IPS DF 6.9 (cell line): Measurements from ENCODE around the gene PTPRG.
"Not testable (repeated sequence)": the region's sequence is repeated elsewhere in the genome, so short reads cannot be mapped to it uniquely, and the experiment has no call there.

Source experiments
- DNase-seq: peaks from one replicate; pipeline ENCODE4 v3.0.0-alpha.2; 2013; ENCODE audit warnings: low read depth, low spot score
- H3K27ac ChIP-seq: one replicate; pipeline ENCODE4 v1.5.1; 2013; ENCODE audit warnings: low read length, control low read depth
- H3K27me3 ChIP-seq: 2 replicates; pipeline ENCODE4 v1.6.1; 2013; ENCODE audit warnings: mild to moderate bottlenecking, low read length; ENCODE audit not compliant: control insufficient read depth, insufficient read depth
- H3K36me3 ChIP-seq: 2 replicates; pipeline ENCODE4 v1.6.1; 2013; ENCODE audit warnings: low read length; ENCODE audit not compliant: control insufficient read depth, insufficient read depth
- H3K4me1 ChIP-seq: 2 replicates; pipeline ENCODE4 v1.6.1; 2013; ENCODE audit warnings: low read length; ENCODE audit not compliant: control insufficient read depth, insufficient read depth
- H3K4me3 ChIP-seq: 2 replicates; pipeline ENCODE4 v1.5.1; 2013; ENCODE audit warnings: mild to moderate bottlenecking, low read length
- H3K9me3 ChIP-seq: 2 replicates; pipeline ENCODE4 v1.6.1; 2013; ENCODE audit warnings: low read length, inconsistent platforms; ENCODE audit not compliant: control insufficient read depth, insufficient read depth
- WGBS: extraction: QIAGEN DNeasy Blood & Tissue Kit; methylation state at CpG from one replicate; pipeline ENCODE4 v1.1.7; 2013; ENCODE audit warnings: mixed read lengths, missing lambda C conversion rate; ENCODE audit not compliant: insufficient read length, insufficient coverage; 5-methylcytosine and 5-hydroxymethylcytosine counted together

PTPRG gene

DNA sequence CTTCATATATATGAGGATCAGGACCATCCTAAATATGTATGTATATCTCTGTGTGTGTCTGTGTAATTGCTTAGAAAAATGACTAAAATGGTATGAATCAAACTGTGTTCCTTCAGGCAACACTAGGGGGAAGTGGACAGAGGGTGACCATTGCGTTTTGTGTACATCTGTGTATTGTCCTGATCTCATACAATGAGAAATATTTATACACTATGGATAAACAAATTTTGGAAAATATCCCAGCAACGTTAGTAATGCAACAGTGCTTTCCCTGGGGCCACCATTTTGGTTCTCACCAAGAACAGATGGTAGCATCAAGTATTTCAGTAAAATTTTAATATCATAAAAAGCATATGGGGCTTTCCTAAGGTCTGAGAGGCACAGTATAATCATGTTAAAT is 130.1 kb downstream of the PTPRG start:
- Histone ChIP-seq H3K36me3 (no peaks in the 10 kb centered on the region), H3K27ac (no peak overlapping the region), H3K9me3 (no peaks in the 10 kb centered on the region), H3K27me3 (no peaks in the 10 kb centered on the region), H3K4me3 (no peak overlapping the region), H3K4me1 (peaks cover 19% of the 10 kb centered on the region; the same call in 1 of the 2 replicates)
- no peak for DNase-seq
- WGBS: no CpG with 5 or more reads among the region's 2 CpGs

DNA sequence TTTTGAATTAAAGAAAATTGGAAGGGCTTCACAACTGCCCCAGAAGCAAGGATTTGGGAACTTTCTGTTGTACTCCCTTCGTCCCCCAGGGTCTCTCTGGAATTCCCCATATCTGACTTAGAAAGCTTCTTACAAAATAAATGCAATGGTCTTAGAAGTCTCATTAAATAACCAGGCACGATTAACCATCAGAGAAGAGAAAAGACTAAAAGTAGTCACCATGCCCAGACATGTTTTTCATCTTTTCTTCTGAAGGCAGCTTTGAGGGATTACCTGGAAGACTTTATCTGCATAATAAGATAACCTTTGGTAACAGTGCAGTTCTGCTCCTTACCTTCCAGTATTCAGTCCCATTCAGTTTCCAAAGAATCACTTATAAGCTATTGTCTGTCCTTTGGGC is 135.9 kb downstream of the PTPRG start:
- Histone ChIP-seq H3K27me3 (no peaks in the 10 kb centered on the region), H3K4me3 (no peak overlapping the region), H3K9me3 (no peaks in the 10 kb centered on the region), H3K4me1 (peaks cover 8% of the 10 kb centered on the region; the same call in 1 of the 2 replicates), H3K36me3 (no peaks in the 10 kb centered on the region), H3K27ac (no peak overlapping the region)
- DNase-seq: no peak
- WGBS: no CpG with 5 or more reads among the region's 2 CpGs

DNA sequence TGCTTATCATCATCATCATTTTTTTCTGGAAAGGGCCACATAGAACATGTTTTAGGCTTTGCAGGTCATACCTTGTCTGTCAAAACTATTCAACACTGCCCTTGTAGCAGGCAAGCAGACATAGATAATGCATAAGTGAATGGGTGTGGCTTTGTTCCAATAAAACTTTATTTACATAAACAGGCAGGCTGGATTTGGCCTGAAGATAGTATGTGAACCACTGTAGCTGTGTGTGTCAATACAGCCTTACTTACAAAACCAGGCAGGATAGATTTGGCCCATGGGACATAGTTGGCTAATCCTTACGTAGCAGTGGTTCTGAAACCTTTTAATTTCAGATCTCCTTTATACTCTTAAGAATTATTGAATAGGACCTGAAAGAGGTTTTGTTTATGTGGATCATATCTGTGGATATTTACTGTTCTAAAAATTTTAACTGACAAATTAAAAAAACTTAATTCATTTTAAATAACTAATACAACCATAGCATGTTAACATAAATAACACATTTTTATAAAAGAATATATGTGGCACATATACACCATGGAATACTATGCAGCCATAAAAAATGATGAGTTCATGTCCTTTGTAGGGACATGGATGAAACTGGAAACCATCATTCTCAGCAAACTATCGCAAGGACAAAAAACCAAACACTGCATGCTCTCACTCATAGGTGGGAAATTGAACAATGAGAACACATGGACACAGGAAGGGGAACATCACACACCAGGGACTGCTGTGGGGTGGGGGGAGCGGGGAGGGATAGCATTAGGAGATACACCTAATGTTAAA is 137.1 kb downstream of the PTPRG start:
- H3K27ac ChIP-seq, H3K4me3 ChIP-seq, H3K27me3 ChIP-seq, DNase-seq, H3K36me3 ChIP-seq, H3K9me3 ChIP-seq: not testable (repeated sequence)
- WGBS: no CpG with 5 or more reads among the region's 3 CpGs
- peaks cover 11% of the 10 kb centered on the region for H3K4me1 ChIP-seq

DNA sequence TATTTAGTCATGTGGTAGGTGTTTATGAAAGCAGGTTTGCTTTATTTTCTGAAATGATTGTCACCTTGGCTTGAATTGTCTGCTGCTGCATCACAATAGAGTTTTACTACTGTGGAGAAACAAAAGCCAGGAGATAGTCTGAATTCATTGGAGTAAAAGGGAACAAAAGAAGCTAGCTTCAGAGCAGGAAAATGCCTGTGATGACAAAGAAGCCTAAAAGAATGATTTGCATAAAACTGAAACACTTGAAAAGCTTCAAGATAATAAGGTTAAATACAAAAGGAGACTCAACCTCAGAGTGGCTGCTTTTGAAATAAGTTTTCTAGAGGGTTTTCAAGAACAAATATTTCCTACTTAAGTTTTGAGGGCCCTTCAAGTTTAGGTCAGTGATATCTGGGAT is 138.3 kb downstream of the PTPRG start:
- H3K4me1 ChIP-seq: peaks cover 14% of the 10 kb centered on the region
- H3K27me3 ChIP-seq: no peaks in the 10 kb centered on the region
- H3K27ac ChIP-seq: peak overlapping the region; percentile 65
- no peak for DNase-seq
- H3K36me3 ChIP-seq: no peaks in the 10 kb centered on the region
- H3K4me3 ChIP-seq: no peak overlapping the region
- H3K9me3 ChIP-seq: no peaks in the 10 kb centered on the region

DNA sequence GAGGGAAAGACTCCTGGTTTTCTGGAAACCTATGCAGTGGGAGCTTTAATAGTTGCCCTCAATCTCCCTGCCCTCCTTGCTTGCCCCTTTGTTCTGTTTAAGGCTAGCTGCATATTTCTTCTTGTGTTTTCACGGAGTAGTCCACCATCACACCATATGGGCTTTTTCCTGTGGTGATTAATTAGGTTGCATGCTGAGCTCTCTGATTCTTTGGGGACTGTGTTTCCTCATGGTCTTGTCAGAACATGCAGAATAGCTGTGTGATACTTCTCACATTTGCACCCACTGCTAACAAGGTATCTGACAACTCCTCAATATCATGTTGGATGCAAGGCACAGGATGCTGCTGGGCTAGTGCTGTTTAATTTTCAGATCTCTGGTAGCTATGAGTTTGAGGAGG is 139.6 kb downstream of the PTPRG start:
- no peak for DNase-seq
- Histone ChIP-seq H3K9me3 (no peaks in the 10 kb centered on the region), H3K27ac (peak overlapping the region; percentile 45), H3K4me1 (peaks cover 16% of the 10 kb centered on the region), H3K36me3 (no peaks in the 10 kb centered on the region), H3K27me3 (no peaks in the 10 kb centered on the region), H3K4me3 (no peak overlapping the region)
- WGBS: no CpG with 5 or more reads among the region's 1 CpG

DNA sequence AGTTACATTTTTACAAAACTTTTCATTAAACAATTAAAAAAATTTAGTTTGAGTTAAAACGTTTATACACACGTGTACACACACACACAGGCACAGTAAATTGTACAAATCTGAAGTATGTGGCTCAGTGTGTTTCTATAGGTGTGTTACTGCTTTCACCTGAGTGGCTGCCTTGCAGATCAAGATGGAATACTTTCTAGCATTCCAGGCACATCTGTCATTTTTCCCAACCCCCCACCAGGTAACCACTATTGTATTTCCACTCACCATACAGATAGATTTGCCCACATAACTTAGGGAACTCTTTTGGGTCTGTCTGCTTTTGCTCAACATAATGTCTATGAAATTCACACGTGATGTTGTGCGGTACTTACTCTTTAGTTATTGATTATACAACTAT is 141.1 kb downstream of the PTPRG start:
- WGBS: no CpG with 5 or more reads among the region's 4 CpGs
- Histone ChIP-seq H3K9me3 (no peaks in the 10 kb centered on the region), H3K4me3 (no peak overlapping the region), H3K27ac (no peak overlapping the region), H3K4me1 (peaks cover 15% of the 10 kb centered on the region), H3K27me3 (no peaks in the 10 kb centered on the region), H3K36me3 (no peaks in the 10 kb centered on the region)
- no peak for DNase-seq

DNA sequence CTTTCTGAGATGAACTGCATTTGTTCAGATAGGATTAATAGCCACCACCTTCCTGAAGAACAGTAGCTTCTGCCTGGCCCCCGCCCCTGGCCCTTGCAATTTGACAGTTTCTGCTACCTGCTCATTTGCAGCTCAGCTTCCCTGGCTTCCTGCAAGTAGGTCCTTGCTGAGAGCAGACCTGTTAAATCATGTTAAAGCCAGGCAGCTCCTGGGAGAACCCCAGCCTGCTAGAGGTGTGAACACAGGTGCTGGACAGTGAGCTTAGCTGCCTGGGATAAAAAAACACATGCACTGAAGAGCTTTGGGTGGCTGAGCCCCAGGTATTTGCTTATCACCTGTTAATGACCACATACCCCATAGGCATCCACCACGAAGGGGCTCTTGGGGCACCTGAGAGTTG is 143.4 kb downstream of the PTPRG start:
- H3K36me3 ChIP-seq: no peaks in the 10 kb centered on the region
- H3K27ac ChIP-seq: peak overlapping the region; percentile 47
- DNase-seq: no peak
- peaks cover 17% of the 10 kb centered on the region for H3K4me1 ChIP-seq
- no peaks in the 10 kb centered on the region for H3K9me3 ChIP-seq
- H3K27me3 ChIP-seq: no peaks in the 10 kb centered on the region
- H3K4me3 ChIP-seq: no peak overlapping the region
- no CpG with 5 or more reads among the region's 2 CpGs for WGBS

DNA sequence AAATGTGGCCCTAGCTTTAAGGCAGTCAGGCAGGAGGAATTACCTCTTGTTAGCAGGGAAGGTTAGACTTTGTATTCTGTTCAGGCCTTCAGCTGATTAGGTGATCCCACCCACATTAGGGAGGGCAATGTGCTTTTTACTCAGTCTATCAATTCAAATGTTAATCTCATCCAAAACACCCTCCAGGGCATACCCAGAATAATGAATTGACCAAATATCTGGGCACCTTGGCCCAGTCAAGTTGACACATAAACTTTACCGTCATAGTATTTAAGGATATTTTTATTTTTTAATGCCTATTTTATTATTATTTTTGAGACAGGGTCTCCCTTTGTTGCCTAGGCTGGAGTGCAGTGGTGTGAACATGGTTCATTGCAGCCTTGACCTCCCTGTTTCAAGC is 146.1 kb downstream of the PTPRG start:
- Histone ChIP-seq H3K27ac (no peak overlapping the region), H3K4me3 (no peak overlapping the region), H3K27me3 (no peaks in the 10 kb centered on the region), H3K9me3 (no peaks in the 10 kb centered on the region), H3K36me3 (no peaks in the 10 kb centered on the region), H3K4me1 (peaks cover 11% of the 10 kb centered on the region)
- WGBS: no CpG with 5 or more reads among the region's 1 CpG
- no peak for DNase-seq

DNA sequence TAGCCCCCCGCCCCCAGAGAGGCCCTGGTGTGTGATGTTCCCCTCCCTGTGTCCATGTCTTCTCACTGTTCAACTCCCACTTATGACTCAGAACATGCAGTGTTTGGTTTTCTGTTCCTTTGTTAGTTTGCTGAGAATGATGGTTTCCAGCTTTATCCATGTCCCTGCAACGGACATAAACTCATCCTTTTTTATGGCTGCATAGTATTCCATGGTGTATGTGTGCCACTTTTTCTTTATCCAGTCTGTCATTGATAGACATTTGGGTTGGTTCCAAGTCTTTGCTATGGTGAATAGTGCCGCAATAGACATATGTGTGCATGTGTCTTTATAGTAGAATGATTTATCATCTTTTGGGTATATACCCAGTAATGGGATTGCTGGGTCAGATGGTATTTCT is 149.5 kb downstream of the PTPRG start:
- not testable (repeated sequence) for H3K4me1 ChIP-seq, H3K9me3 ChIP-seq, H3K4me3 ChIP-seq, H3K27me3 ChIP-seq, DNase-seq, H3K27ac ChIP-seq, H3K36me3 ChIP-seq
- WGBS: no CpG with 5 or more reads among the region's 3 CpGs

DNA sequence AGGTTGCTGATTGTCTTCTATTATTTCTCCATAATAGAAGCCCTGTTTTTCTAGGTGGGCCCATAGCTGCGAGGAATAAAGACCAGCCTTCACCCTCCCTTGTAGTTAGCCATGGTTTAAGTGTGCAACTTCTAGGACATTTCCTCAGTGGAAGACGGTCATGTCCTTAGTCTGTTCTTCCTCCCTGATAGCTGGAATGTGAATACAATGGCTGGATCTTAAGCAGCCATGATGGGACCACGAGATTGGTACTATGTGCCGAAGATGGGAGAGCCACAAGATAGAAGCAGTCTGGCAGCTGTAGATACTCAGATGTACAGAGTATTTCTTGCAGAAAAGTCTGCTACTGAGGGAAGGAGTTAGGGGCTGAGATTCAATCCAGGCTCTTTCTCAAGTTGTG is 152.9 kb downstream of the PTPRG start:
- peaks cover 2% of the 10 kb centered on the region; the same call in 1 of the 2 replicates for H3K4me1 ChIP-seq
- WGBS: no CpG with 5 or more reads among the region's 4 CpGs
- no peaks in the 10 kb centered on the region for H3K9me3 ChIP-seq
- H3K27me3 ChIP-seq: no peaks in the 10 kb centered on the region
- DNase-seq: no peak
- H3K4me3 ChIP-seq: no peak overlapping the region
- no peak overlapping the region for H3K27ac ChIP-seq
- no peaks in the 10 kb centered on the region for H3K36me3 ChIP-seq

DNA sequence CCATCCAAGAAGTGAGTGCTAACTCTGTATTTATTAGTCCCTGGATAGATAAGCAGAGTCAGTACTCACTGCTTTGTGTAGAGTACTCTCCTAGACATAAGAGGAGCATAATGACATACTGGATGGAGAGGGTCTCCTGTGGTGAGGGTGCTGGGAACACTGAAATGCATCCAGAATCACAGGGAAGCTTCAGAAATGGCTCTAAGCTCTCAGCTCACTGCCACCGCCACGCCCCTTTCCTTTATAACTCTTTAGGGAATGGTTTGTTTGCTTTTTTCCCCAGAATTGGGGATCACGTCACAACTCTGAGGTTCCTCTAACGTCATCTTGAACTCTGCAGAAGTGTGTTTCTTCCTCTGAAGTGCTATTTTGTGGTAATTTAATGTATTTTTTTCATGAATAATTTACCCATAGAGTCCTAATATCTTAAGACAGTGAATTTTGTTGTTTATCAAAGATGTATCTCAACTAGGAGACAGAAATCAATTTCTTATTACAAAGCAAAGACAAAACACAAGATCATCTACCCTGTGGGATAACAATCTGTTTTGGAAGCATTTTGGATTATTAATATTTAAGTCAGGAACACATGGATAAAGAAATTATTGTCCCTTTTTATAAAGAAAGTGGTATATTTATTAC is 154.6 kb downstream of the PTPRG start:
- no peaks in the 10 kb centered on the region for H3K27me3 ChIP-seq
- no CpG with 5 or more reads among the region's 4 CpGs for WGBS
- DNase-seq: no peak
- H3K27ac ChIP-seq: no peak overlapping the region
- no peaks in the 10 kb centered on the region for H3K9me3 ChIP-seq
- H3K4me3 ChIP-seq: no peak overlapping the region
- no peaks in the 10 kb centered on the region for H3K36me3 ChIP-seq
- H3K4me1 ChIP-seq: peaks cover 3% of the 10 kb centered on the region
